C4-2B (cell line): Measurements from ENCODE around the gene CST3.

ENCODE experiments used
- ZFX ChIP-seq: fragments of 450-650 bp; IDR thresholded peaks from 2 replicates; pipeline ENCODE4 v1.6.1; 2017
- TF ChIP-seq, protein P1 (sequence below): fragments of 450-650 bp; conservative IDR thresholded peaks from 2 replicates; pipeline ENCODE4 v1.5.1; 2017; ENCODE audit warnings: mild to moderate bottlenecking

DNA sequence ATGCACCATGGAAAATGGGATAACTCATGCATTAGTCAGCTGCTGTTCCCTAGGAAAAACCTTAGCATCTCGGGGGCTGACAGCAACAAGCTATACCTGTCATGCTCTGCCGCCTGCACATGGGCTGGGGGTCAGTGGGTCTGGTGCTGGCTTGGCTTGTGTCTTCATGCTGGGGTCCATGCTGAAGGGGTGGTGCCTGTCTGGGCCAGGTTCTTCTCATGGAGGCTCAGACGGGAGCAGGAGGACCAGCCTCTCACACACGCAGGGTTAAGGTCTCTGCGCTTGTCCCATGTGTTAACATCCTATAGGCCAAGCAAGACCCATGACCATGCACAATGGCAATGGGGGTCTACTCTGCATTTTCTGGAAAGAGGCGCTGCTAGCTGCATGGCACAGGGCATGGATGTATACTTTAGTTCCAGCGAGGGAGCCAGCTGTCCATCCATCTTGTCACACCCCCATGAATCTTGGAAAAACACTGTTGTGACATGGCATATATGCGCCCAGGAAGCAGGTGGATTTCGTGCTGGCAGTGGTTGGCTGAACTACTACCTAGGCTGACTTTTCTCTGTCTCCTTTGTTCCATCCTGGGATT, 24.6 kb upstream of the CST3 start:
- TF ChIP-seq, protein P1, sequence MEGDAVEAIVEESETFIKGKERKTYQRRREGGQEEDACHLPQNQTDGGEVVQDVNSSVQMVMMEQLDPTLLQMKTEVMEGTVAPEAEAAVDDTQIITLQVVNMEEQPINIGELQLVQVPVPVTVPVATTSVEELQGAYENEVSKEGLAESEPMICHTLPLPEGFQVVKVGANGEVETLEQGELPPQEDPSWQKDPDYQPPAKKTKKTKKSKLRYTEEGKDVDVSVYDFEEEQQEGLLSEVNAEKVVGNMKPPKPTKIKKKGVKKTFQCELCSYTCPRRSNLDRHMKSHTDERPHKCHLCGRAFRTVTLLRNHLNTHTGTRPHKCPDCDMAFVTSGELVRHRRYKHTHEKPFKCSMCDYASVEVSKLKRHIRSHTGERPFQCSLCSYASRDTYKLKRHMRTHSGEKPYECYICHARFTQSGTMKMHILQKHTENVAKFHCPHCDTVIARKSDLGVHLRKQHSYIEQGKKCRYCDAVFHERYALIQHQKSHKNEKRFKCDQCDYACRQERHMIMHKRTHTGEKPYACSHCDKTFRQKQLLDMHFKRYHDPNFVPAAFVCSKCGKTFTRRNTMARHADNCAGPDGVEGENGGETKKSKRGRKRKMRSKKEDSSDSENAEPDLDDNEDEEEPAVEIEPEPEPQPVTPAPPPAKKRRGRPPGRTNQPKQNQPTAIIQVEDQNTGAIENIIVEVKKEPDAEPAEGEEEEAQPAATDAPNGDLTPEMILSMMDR = no peak
- TF ChIP-seq ZFX = no peak
